Lower leg skin (tissue), 3 donors: ENCODE measurements around the gene COL4A2.

Source experiments
- POLR2A ChIP-seq, 2 donors: fragments of 450-650 bp; IDR thresholded peaks; one replicate each; pipeline ENCODE4 v1.6.1; 2016 to 2017; ENCODE audit warnings: antibody characterized with exemption in 2 of 2, mild to moderate bottlenecking in 1 of 2, moderate library complexity in 1 of 2
- TF ChIP-seq, protein P1 (sequence below), 3 donors: fragments of 450-650 bp; IDR thresholded peaks; one replicate each; pipeline ENCODE4 v1.5.1; 2016; ENCODE audit warnings: antibody characterized with exemption in 3 of 3, mild to moderate bottlenecking in 3 of 3, moderate library complexity in 2 of 3

DNA sequence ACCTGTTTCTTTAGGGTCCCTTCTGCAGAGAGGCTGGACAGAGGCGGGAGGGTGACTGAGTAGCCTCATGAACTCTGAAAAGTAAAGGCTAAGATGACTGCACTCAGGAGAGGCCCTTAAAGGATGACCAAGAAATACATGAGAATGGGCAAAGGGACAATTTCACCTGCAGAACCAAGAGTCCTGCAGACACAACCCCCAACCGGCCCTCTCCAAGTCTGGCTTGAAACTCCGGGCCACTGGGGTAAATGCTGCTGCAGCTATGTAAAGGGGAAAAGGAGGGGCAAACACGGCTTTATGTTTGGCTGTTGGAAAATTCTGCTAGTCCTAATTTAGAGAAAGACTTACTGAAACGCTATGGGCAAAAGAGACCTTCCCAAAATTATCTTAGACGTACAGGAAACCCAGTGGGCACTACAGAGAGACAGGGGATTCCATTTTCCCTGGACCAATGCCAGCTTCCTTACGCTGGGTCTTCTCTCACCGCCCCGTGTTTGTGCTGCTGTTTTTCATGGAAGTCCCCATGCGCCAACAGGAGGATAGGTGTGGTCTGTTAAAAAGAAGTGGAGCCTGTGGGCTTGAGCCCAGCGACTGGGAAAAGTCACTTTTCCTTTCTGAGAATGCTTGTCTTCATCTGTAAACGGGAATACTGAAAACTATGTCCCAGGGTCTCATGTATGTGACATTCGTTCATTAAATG lies 10.6 kb downstream of the COL4A2 start:
- TF ChIP-seq, protein P1, sequence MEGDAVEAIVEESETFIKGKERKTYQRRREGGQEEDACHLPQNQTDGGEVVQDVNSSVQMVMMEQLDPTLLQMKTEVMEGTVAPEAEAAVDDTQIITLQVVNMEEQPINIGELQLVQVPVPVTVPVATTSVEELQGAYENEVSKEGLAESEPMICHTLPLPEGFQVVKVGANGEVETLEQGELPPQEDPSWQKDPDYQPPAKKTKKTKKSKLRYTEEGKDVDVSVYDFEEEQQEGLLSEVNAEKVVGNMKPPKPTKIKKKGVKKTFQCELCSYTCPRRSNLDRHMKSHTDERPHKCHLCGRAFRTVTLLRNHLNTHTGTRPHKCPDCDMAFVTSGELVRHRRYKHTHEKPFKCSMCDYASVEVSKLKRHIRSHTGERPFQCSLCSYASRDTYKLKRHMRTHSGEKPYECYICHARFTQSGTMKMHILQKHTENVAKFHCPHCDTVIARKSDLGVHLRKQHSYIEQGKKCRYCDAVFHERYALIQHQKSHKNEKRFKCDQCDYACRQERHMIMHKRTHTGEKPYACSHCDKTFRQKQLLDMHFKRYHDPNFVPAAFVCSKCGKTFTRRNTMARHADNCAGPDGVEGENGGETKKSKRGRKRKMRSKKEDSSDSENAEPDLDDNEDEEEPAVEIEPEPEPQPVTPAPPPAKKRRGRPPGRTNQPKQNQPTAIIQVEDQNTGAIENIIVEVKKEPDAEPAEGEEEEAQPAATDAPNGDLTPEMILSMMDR (IDR thresholded peaks at IDR 0.05) = no peak
- TF ChIP-seq POLR2A (IDR thresholded peaks at IDR 0.05) = no peak
